Stimulated activated CD4-positive, alpha-beta T cell treated with anti-CD3 and anti-CD28 coated beads, Interleukin-2, amount 100 ng/mL, for 4 hours (primary cell): ENCODE results near the gene CLSTN2.

Source experiments
- DNase-seq: peaks from one replicate; pipeline ENCODE4 v3.0.0-alpha.2; 2020; ENCODE audit warnings: low read depth

Gene CLSTN2

GRCh38 chr3:140052771-140053702, 118.1 kb downstream of the CLSTN2 start:
- DNase-seq = no peak

- no peak for DNase-seq
Measured at GRCh38 chr3:140053794-140054193, 118.8 kb downstream of the CLSTN2 start.

GRCh38 chr3:140055092-140055791, 120.3 kb downstream of the CLSTN2 start:
- no peak for DNase-seq

DNA sequence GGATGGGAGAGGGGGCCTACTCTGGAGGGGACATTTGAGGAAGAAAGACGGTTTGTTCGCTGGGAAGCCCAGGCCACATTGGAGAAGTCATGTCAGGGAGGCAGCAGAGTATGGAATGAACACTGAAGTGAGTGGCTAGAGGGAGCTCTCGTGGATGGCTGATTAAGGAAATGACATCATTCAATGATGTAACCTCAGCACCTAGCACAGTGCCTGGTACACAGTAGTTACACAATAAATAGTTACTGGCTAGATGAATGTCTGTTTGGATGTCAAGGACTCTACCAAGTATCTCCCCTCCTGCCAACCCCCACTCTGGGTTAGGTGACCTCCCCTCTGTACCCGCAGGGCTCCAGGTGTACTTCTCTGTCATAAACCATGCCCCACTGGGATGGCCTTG, 121.1 kb downstream of the CLSTN2 start:
- DNase-seq = no peak

DNA sequence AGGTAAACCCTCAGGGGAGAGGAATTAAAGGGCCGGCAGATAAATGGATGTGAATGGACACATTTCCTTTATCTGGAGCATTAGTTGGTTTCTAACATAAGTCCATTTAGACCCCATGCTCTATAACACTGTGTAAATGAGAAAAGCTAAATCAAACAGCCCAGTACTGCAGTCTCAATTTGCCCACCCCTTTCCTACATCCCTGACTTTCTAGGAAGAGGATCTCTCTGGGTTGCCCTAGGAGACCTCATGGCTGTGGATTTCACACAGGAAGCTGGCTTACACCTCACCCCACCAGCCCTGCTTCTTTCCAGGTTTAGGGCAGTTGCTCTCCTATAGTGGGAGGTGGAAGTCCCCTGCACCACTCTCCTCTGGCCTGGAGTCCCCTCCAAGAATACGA, 126.2 kb downstream of the CLSTN2 start:
- DNase-seq = no peak

DNA sequence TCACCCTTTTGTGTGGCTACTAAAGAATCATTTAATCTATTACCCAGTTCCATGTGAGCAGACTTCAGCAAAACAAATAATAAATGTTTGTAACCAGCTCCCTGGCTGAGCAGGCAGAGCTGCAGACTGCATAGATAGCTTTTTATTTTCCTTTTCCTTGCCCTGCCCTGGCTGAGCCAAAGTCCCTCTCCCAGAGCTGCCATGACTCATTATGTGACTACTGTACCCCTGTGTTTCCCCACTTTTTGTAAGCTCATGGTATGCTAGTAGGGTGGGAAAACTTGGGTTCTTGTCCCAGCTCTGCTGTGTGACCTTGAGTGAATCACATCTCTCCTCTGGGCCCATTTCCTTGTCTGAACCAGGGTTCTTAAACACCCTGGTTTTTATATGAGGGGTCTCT, 127.5 kb downstream of the CLSTN2 start:
- DNase-seq = no peak

- no peak for DNase-seq
Measured at GRCh38 chr3:140067487-140067886, 132.5 kb downstream of the CLSTN2 start.

- DNase-seq = no peak
Measured at GRCh38 chr3:140068494-140069017, 133.6 kb downstream of the CLSTN2 start.

- DNase-seq = no peak
Measured at GRCh38 chr3:140073278-140074045, 138.5 kb downstream of the CLSTN2 start.

DNA sequence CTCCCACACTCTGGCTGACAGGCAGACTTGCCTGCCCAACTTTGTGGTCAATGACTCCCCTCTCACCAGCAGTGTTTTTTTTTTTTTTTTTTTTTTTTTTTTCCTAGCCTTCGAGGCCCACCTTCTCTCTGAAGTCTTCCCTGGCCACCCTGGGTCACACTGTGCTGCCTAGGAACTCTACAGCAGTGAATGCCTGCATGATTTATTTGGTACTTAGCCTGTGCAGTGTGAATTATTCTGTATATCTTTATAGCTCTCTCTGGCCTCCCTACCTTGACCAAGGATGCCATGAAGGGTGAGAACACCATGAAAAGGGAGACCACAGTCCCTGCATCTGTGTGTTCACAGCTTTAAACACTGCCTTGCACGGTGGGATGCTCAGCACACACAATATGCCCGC, 141.6 kb downstream of the CLSTN2 start:
- no peak for DNase-seq

DNA sequence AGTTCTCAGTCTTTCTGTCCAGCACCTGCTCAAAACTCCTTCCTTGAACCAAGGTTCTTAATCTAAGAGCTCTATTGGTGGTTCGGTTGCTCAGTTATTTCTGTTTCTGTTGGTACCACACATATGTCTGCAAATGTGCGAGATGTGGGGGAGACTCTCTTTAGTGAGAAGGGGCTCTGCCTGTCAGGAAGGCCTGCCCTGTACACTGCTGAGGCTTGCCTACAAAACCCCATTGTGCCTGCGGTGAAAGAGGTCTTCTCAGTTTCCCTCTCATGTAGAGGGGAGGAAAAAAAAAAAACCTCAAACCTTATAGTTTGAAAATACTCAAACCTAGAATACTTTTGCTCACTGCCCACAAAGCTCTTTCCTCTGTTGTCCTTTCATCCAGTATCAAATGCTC, 142.4 kb downstream of the CLSTN2 start:
- no peak for DNase-seq

- no peak for DNase-seq
Measured at GRCh38 chr3:140078343-140078742, 143.4 kb downstream of the CLSTN2 start.

DNA sequence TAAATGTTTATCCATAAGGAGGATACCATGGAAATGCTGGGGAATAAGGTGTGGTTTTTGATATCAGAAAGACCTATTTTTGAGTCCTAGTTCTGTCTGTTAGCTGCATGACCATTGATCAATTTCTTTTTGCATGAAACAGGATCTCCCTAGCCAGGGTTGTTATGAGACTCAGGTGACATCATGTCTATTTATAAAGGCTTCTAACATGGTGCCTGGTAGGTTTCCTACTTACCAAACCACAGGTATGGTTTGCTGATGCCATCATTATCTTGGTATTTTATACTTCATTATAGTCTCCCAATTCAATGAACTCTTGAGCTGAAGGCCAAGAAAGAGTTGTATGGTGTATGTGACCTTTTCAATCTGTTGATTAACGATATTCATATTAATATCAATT, 144.0 kb downstream of the CLSTN2 start:
- DNase-seq = no peak

- no peak for DNase-seq
Measured at GRCh38 chr3:140081887-140082286, 146.9 kb downstream of the CLSTN2 start.

GRCh38 chr3:140085001-140085400, 150.0 kb downstream of the CLSTN2 start:
- DNase-seq = no peak

- DNase-seq = no peak
Measured at GRCh38 chr3:140086642-140087041, 151.7 kb downstream of the CLSTN2 start.

DNA sequence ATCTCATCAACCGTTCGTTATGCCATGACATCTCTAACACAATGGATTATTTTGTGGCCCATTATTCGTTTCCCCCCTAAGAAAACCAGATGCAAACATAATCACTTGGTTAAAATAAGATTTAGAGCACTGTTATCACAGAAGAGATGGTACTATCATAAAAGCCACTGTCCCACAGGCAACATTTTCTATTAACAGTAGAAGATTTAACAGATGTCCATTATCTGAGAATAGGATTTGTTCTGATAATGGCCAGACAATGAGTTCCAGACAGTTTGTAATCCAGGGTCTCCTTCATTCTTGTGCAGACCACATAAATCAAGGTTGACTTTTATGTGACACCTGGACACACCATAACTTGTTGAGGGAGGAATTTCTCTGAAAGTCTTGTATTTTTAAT, 153.1 kb downstream of the CLSTN2 start:
- no peak for DNase-seq

GRCh38 chr3:140088513-140088912, 153.5 kb downstream of the CLSTN2 start:
- DNase-seq = no peak

DNA sequence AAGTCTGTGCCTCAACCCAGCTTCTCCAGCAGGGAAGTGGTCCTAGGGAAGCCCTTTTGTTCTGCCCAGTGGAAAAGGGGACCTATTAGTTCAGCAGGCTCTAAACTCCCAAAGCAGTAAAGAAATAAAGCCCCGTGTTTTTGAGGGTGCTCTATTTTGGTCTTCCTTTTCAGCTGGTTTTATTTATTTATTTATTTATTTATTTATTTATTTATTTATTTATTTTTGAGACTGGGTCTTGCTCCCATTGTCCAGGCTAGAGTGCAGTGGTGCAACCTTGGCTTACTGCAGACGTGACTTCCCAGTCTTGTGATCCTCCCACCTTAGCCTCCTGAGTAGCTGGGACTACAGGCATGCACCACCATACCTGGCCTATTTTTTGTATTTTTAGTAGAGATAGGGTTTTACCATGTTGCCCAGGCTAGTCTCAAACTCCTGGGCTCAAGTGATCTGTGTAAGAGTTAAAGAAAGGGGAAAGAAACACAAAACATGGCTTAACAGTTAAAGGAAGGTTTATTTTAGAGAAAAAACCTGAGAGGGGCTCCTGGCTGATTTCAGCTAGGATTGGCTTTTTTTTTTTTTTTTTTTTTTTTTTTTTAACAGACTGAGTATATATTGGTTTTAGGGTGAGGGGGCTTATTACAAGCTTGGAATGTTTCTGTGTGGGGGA, 154.6 kb downstream of the CLSTN2 start:
- no peak for DNase-seq

GRCh38 chr3:140091143-140091542, 156.2 kb downstream of the CLSTN2 start:
- no peak for DNase-seq

DNA sequence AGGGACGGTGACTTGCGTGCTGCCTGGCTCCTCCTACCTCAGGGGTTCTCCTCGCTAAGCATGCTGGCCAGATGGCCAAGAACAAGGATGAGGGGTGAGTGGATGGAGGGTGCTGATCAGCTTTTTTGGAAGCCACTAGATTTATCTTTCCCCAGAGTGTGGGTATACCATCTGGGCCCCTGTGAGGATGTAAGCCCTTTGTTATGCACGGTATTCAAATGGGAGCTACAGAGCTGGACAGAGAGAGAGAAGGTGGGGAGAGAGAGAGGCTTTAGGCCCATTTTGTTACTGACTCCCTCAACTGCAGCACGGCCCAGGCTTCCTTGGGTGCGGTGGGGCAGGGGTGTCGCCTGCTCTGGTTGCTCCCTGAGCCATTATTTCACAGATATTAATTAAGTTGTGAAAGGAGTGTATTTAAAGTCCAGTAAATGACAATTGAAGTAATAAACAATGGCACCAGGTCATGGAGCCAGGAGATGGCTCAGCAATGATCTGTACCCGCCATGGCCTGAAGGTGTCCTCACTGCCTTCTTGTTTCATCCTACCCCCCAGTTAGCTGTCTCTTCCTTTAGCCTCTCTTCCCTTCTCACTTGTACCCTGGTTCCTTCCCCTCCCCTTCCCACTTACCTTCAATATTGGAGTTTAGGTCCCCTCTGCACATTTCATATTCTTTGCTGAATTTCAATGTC, 158.0 kb downstream of the CLSTN2 start:
- no peak for DNase-seq
